Neuronal stem cell (in vitro differentiated cells): ENCODE data around the gene HAT1.

Source experiments
- DNase-seq: peaks from one replicate; pipeline ENCODE4 v3.0.0-alpha.2; 2013; ENCODE audit warnings: low spot score
- H2AFZ ChIP-seq: one replicate; pipeline ENCODE4 v1.6.1; 2013; ENCODE audit warnings: mild to moderate bottlenecking, low read length, inconsistent platforms
- H2AK5ac ChIP-seq: 2 replicates; pipeline ENCODE4 v1.6.1; 2013; ENCODE audit warnings: low read depth, mild to moderate bottlenecking, inconsistent platforms, low read length, moderate library complexity, mixed read lengths
- H2BK120ac ChIP-seq: 2 replicates; pipeline ENCODE4 v1.6.1; 2013; ENCODE audit warnings: low read depth, mild to moderate bottlenecking, inconsistent platforms, low read length, moderate library complexity, mixed read lengths
- H2BK12ac ChIP-seq: one replicate; pipeline ENCODE4 v1.6.1; 2013; ENCODE audit warnings: low read length, inconsistent platforms
- H2BK15ac ChIP-seq: 2 replicates; pipeline ENCODE4 v1.6.1; 2013; ENCODE audit warnings: mild to moderate bottlenecking, low read length, inconsistent platforms, mixed read lengths
- H2BK5ac ChIP-seq: one replicate; pipeline ENCODE4 v1.6.1; 2013; ENCODE audit warnings: inconsistent platforms, mild to moderate bottlenecking, low read length, moderate library complexity
- H3K14ac ChIP-seq: one replicate; pipeline ENCODE4 v1.6.1; 2013; ENCODE audit warnings: low read length, inconsistent platforms
- H3K18ac ChIP-seq: 2 replicates; pipeline ENCODE4 v1.6.1; 2013; ENCODE audit warnings: low read length, inconsistent platforms
- H3K23ac ChIP-seq: 2 replicates; pipeline ENCODE4 v1.6.1; 2013; ENCODE audit warnings: low read depth, mild to moderate bottlenecking, mixed read lengths, low read length, inconsistent platforms; ENCODE audit not compliant: poor library complexity
- H3K27ac ChIP-seq: replicated peaks from 3 replicates; pipeline ENCODE4 v1.5.1; 2013; ENCODE audit warnings: low read length, inconsistent platforms
- H3K27me3 ChIP-seq, 3 experiments: 2 replicates each; pipeline ENCODE4 v1.6.1; 2013; ENCODE audit warnings: low read length in 3 of 3, mild to moderate bottlenecking in 2 of 3, inconsistent platforms in 1 of 3, low read depth in 1 of 3, mixed read lengths in 1 of 3, moderate library complexity in 1 of 3; ENCODE audit not compliant: control insufficient read depth in 3 of 3, insufficient read depth in 3 of 3
- H3K36me3 ChIP-seq, 2 donors: replicated peaks in 1 of 2; 2 replicates each; pipeline ENCODE4 v1.6.1; 2013; ENCODE audit warnings: low read length in 2 of 2; ENCODE audit not compliant: control insufficient read depth in 2 of 2, insufficient read depth in 2 of 2
- H3K4ac ChIP-seq: 2 replicates; pipeline ENCODE4 v1.6.1; 2013; ENCODE audit warnings: inconsistent platforms, mild to moderate bottlenecking, low read length, moderate library complexity
- H3K4me1 ChIP-seq, 2 donors: 1 replicate in 1 of 2; 2 replicates in 1 of 2; pipeline ENCODE4 v1.6.1; 2013; ENCODE audit warnings: low read length in 2 of 2, low read depth in 1 of 2; ENCODE audit not compliant: control insufficient read depth in 2 of 2, insufficient read depth in 1 of 2
- H3K4me2 ChIP-seq: one replicate; pipeline ENCODE4 v1.6.1; 2013; ENCODE audit warnings: mild to moderate bottlenecking, low read length, inconsistent platforms; ENCODE audit not compliant: insufficient read depth, poor library complexity, severe bottlenecking
- H3K4me3 ChIP-seq, 2 donors: 2 replicates each; pipeline ENCODE4 v1.5.1; 2013; ENCODE audit warnings: low read length in 2 of 2, mild to moderate bottlenecking in 2 of 2, inconsistent platforms in 1 of 2, moderate library complexity in 1 of 2
- H3K79me1 ChIP-seq: one replicate; pipeline ENCODE4 v1.6.1; 2013; ENCODE audit warnings: low read depth, mild to moderate bottlenecking, inconsistent platforms, low read length, moderate library complexity
- H3K9ac ChIP-seq: one replicate; pipeline ENCODE4 v1.6.1; 2013; ENCODE audit warnings: mild to moderate bottlenecking, low read depth, low read length, inconsistent platforms; ENCODE audit not compliant: poor library complexity
- H3K9me3 ChIP-seq, 2 donors: replicated peaks in 1 of 2; 2 replicates each; pipeline versions ENCODE3 to v1.6.1; 2013; ENCODE audit warnings: low read length in 2 of 2, mild to moderate bottlenecking in 2 of 2, inconsistent platforms in 1 of 2, low read depth in 1 of 2, mixed read lengths in 1 of 2, moderate library complexity in 1 of 2; ENCODE audit not compliant: control insufficient read depth in 2 of 2, insufficient read depth in 1 of 2
- H4K8ac ChIP-seq: one replicate; pipeline ENCODE4 v1.6.1; 2013; ENCODE audit warnings: low read depth, mild to moderate bottlenecking, inconsistent platforms, low read length, moderate library complexity
- H4K91ac ChIP-seq: one replicate; pipeline ENCODE4 v1.6.1; 2013; ENCODE audit warnings: low read length, low read depth, mild to moderate bottlenecking, inconsistent platforms; ENCODE audit not compliant: poor library complexity
- WGBS, 2 donors: extraction: QIAGEN DNeasy Blood & Tissue Kit; methylation state at CpG; one replicate each; pipeline ENCODE4 v1.1.7; 2013; ENCODE audit warnings: missing lambda C conversion rate in 2 of 2, mixed read lengths in 1 of 2; ENCODE audit not compliant: insufficient read length in 2 of 2, insufficient replicate concordance in 1 of 2; ENCODE audit errors: extremely low coverage in 2 of 2; 5-methylcytosine and 5-hydroxymethylcytosine counted together

Gene HAT1

DNA sequence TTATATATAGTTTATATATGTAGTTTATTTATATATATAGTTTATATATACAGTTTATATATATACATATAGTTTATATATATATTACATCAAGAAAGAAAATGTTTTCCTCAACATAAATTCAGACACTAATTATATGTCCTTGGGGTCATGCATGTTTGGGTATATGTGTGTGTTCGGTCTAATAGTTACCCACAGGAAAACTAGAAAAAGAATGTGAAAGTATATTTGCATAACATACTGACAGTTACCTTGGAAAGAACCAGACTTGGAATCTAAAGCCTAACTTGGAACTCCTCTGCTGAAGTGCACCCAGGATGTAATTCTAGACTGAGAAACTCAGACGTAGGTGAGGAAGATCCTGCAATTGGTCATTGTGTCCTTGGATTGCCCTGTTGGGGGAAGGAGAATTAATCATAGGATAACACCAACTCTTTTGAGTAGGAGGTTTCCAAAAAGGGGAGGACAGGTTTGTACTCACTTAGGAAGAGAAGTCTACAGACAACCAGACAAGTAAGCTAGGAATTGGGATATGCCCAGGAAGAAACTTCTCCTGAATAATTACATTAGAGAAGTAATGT, 19.3 kb upstream of the HAT1 start:
- Histone ChIP-seq H3K9ac (no peak overlapping the region), H2BK15ac (no peak overlapping the region), H3K36me3 (no peaks in the 10 kb centered on the region), H3K14ac (no peak overlapping the region), H3K18ac (no peak overlapping the region), H2AFZ (no peak overlapping the region), H3K4me3 (no peak overlapping the region), H3K4ac (no peak overlapping the region), H2BK5ac (no peak overlapping the region), H3K4me1 (no peaks in the 10 kb centered on the region), H2AK5ac (no peak overlapping the region), H3K23ac (no peak overlapping the region), H3K4me2 (no peak overlapping the region), H4K91ac (no peak overlapping the region), H3K27ac (no peak overlapping the region), H2BK12ac (no peak overlapping the region), H4K8ac (no peak overlapping the region), H3K9me3 (peaks cover 3 to 4% of the 10 kb centered on the region in 2 donors), H3K79me1 (no peaks in the 10 kb centered on the region), H2BK120ac (no peak overlapping the region), H3K27me3 (peaks cover 0 to under 1% (median 0%) of the 10 kb centered on the region in 3 experiments)
- DNase-seq = no peak
- WGBS, 2 donors = no CpG with 5 or more reads among the region's 2 CpGs

GRCh38 chr2:171908235-171908634, 14.0 kb upstream of the HAT1 start:
- Histone ChIP-seq H3K9ac (no peak overlapping the region), H2AK5ac (no peak overlapping the region), H4K8ac (no peak overlapping the region), H3K79me1 (no peaks in the 10 kb centered on the region), H3K4me2 (no peak overlapping the region), H2BK12ac (no peak overlapping the region), H3K14ac (no peak overlapping the region), H3K27ac (no peak overlapping the region), H2BK120ac (no peak overlapping the region), H2BK5ac (no peak overlapping the region), H3K27me3 (peaks cover 0 to 11% (median 0%) of the 10 kb centered on the region in 3 experiments), H3K18ac (no peak overlapping the region), H2BK15ac (no peak overlapping the region), H4K91ac (no peak overlapping the region), H3K4me1 (no peaks in the 10 kb centered on the region), H2AFZ (no peak overlapping the region), H3K4me3 (no peak overlapping the region), H3K4ac (no peak overlapping the region), H3K9me3 (no peaks in the 10 kb centered on the region), H3K36me3 (no peaks in the 10 kb centered on the region), H3K23ac (no peak overlapping the region)
- no peak for DNase-seq
- no CpG with 5 or more reads among the region's 1 CpG for WGBS, 2 donors

DNA sequence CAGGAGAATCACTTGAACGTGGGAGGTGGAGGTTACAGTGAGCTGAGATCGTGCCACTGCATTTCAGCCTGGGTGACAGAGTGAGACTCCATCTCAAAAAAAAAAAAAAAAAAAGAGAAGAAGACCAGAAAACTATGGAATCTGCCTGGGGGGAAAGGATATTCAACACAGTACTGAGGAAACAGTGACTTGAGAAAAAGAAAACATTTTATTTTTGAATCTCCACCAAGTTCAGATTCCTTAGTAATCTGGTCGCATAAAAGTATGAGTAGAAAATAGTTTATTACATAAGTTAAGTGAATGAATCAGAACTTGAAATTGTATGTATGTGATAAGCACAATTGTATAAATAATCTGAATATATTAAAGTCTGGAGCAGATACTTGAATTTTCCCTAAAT, 13.0 kb upstream of the HAT1 start:
- Histone ChIP-seq H3K9me3 (no peaks in the 10 kb centered on the region), H2BK5ac (no peak overlapping the region), H2BK15ac (no peak overlapping the region), H3K36me3 (no peaks in the 10 kb centered on the region), H3K4me1 (no peaks in the 10 kb centered on the region), H3K14ac (no peak overlapping the region), H2AFZ (no peak overlapping the region), H3K79me1 (no peaks in the 10 kb centered on the region), H3K9ac (no peak overlapping the region), H2BK120ac (no peak overlapping the region), H3K23ac (no peak overlapping the region), H3K18ac (no peak overlapping the region), H3K4ac (no peak overlapping the region), H2AK5ac (no peak overlapping the region), H3K27me3 (peaks cover 0 to 20% (median 0%) of the 10 kb centered on the region in 3 experiments), H4K91ac (no peak overlapping the region), H3K4me2 (no peak overlapping the region), H3K4me3 (no peak overlapping the region), H3K27ac (no peak overlapping the region), H4K8ac (no peak overlapping the region), H2BK12ac (no peak overlapping the region)
- no CpG with 5 or more reads among the region's 3 CpGs for WGBS, 2 donors
- no peak for DNase-seq

- H2BK5ac ChIP-seq = no peak overlapping the region
- H3K4me2 ChIP-seq = no peak overlapping the region
- no peak overlapping the region for H3K4me3 ChIP-seq
- H2BK12ac ChIP-seq = no peak overlapping the region
- H4K8ac ChIP-seq = no peak overlapping the region
- DNase-seq = no peak
- no peak overlapping the region for H3K18ac ChIP-seq
- no peaks in the 10 kb centered on the region for H3K79me1 ChIP-seq
- H3K27me3 ChIP-seq = peaks cover 0 to 22% (median 0%) of the 10 kb centered on the region in 3 experiments
- no peak overlapping the region for H3K4ac ChIP-seq
- H2AFZ ChIP-seq = no peak overlapping the region
- H3K14ac ChIP-seq = no peak overlapping the region
- WGBS, 2 donors = no CpG with 5 or more reads among the region's 1 CpG
- H2BK120ac ChIP-seq = no peak overlapping the region
- no peak overlapping the region for H3K27ac ChIP-seq
- H3K9me3 ChIP-seq = no peaks in the 10 kb centered on the region
- no peak overlapping the region for H3K23ac ChIP-seq
- no peaks in the 10 kb centered on the region for H3K36me3 ChIP-seq
- no peak overlapping the region for H3K9ac ChIP-seq
- H4K91ac ChIP-seq = no peak overlapping the region
- H2BK15ac ChIP-seq = no peak overlapping the region
- no peak overlapping the region for H2AK5ac ChIP-seq
- no peaks in the 10 kb centered on the region for H3K4me1 ChIP-seq
Observed at GRCh38 chr2:171910494-171910893, 11.8 kb upstream of the HAT1 start.
